ENCODE measurements around the gene SMOC2. TPM values are rescaled to one million over a fixed set of nuclear protein-coding genes. Genes with fewer than 3 reads are reported as not detected.
"Not testable (repeated sequence)": the region's sequence is repeated elsewhere in the genome, so short reads cannot be mapped to it uniquely, and the experiment has no call there.

SMOC2 gene
- total and polyA plus RNA-seq, 2 donors = 5.4 to 6.5 TPM

- no peaks in the 10 kb centered on the region for H3K36me3 ChIP-seq (ENCODE audit: control insufficient read depth in 2 of 2, insufficient read depth in 2 of 2, low read length in 1 of 2)
- H3K27ac ChIP-seq (ENCODE audit: low read depth in 1 of 2, low read length in 1 of 2) = no peak overlapping the region
- H3K27me3 ChIP-seq (ENCODE audit: control insufficient read depth in 2 of 2, insufficient read depth in 1 of 2, low read length in 1 of 2) = no peaks in the 10 kb centered on the region
- no peaks in the 10 kb centered on the region for H3K4me1 ChIP-seq (ENCODE audit: control insufficient read depth in 2 of 2, insufficient read depth in 2 of 2, low read length in 2 of 2)
- H3K4me3 ChIP-seq (ENCODE audit: low read length in 2 of 2) = no peak overlapping the region
- DNase-seq (ENCODE audit: low read depth in 6 of 9, low spot score in 9 of 9) = no peak
- WGBS = 90% methylated on average over 8 of the region's 8 CpGs
- no peaks in the 10 kb centered on the region for H3K9me3 ChIP-seq (ENCODE audit: control insufficient read depth in 2 of 2, insufficient read depth in 1 of 2, low read length in 1 of 2)
Measured at GRCh38 chr6:168684906-168685305, 243.9 kb downstream of the SMOC2 start.

GRCh38 chr6:168686029-168686738 lies 245.2 kb downstream of the SMOC2 start:
- no peak overlapping the region for H3K27ac ChIP-seq (ENCODE audit: low read depth in 1 of 2, low read length in 1 of 2)
- no peaks in the 10 kb centered on the region for H3K9me3 ChIP-seq (ENCODE audit: control insufficient read depth in 2 of 2, insufficient read depth in 1 of 2, low read length in 1 of 2)
- no peaks in the 10 kb centered on the region for H3K36me3 ChIP-seq (ENCODE audit: control insufficient read depth in 2 of 2, insufficient read depth in 2 of 2, low read length in 1 of 2)
- WGBS = 84% methylated on average over 25 of the region's 25 CpGs
- no peak overlapping the region for H3K4me3 ChIP-seq (ENCODE audit: low read length in 2 of 2)
- H3K4me1 ChIP-seq (ENCODE audit: control insufficient read depth in 2 of 2, insufficient read depth in 2 of 2, low read length in 2 of 2) = no peaks in the 10 kb centered on the region
- no peaks in the 10 kb centered on the region for H3K27me3 ChIP-seq (ENCODE audit: control insufficient read depth in 2 of 2, insufficient read depth in 1 of 2, low read length in 1 of 2)
- DNase-seq (ENCODE audit: low read depth in 6 of 9, low spot score in 9 of 9) = no peak

- WGBS = 64% methylated on average over 14 of the region's 14 CpGs
- Histone ChIP-seq H3K27ac (ENCODE audit: low read depth in 1 of 2, low read length in 1 of 2) (no peak overlapping the region), H3K27me3 (ENCODE audit: control insufficient read depth in 2 of 2, insufficient read depth in 1 of 2, low read length in 1 of 2) (no peaks in the 10 kb centered on the region), H3K4me1 (ENCODE audit: control insufficient read depth in 2 of 2, insufficient read depth in 2 of 2, low read length in 2 of 2) (no peaks in the 10 kb centered on the region), H3K4me3 (ENCODE audit: low read length in 2 of 2) (no peak overlapping the region), H3K9me3 (ENCODE audit: control insufficient read depth in 2 of 2, insufficient read depth in 1 of 2, low read length in 1 of 2) (no peaks in the 10 kb centered on the region), H3K36me3 (ENCODE audit: control insufficient read depth in 2 of 2, insufficient read depth in 2 of 2, low read length in 1 of 2) (no peaks in the 10 kb centered on the region)
- no peak for DNase-seq (ENCODE audit: low read depth in 6 of 9, low spot score in 9 of 9)
Measured at GRCh38 chr6:168686831-168687730, 246.1 kb downstream of the SMOC2 start.

GRCh38 chr6:168690271-168690670 lies 249.3 kb downstream of the SMOC2 start:
- Histone ChIP-seq H3K4me1 (ENCODE audit: control insufficient read depth in 2 of 2, insufficient read depth in 2 of 2, low read length in 2 of 2) (no peaks in the 10 kb centered on the region), H3K27me3 (ENCODE audit: control insufficient read depth in 2 of 2, insufficient read depth in 1 of 2, low read length in 1 of 2) (no peaks in the 10 kb centered on the region), H3K36me3 (ENCODE audit: control insufficient read depth in 2 of 2, insufficient read depth in 2 of 2, low read length in 1 of 2) (no peaks in the 10 kb centered on the region), H3K27ac (ENCODE audit: low read depth in 1 of 2, low read length in 1 of 2) (no peak overlapping the region), H3K9me3 (ENCODE audit: control insufficient read depth in 2 of 2, insufficient read depth in 1 of 2, low read length in 1 of 2) (no peaks in the 10 kb centered on the region), H3K4me3 (ENCODE audit: low read length in 2 of 2) (no peak overlapping the region)
- no peak for DNase-seq (ENCODE audit: low read depth in 6 of 9, low spot score in 9 of 9)
- WGBS = 95% methylated on average over 7 of the region's 7 CpGs

- Histone ChIP-seq H3K4me1 (ENCODE audit: control insufficient read depth in 2 of 2, insufficient read depth in 2 of 2, low read length in 2 of 2) (no peaks in the 10 kb centered on the region), H3K36me3 (ENCODE audit: control insufficient read depth in 2 of 2, insufficient read depth in 2 of 2, low read length in 1 of 2) (no peaks in the 10 kb centered on the region), H3K27me3 (ENCODE audit: control insufficient read depth in 2 of 2, insufficient read depth in 1 of 2, low read length in 1 of 2) (no peaks in the 10 kb centered on the region), H3K27ac (ENCODE audit: low read depth in 1 of 2, low read length in 1 of 2) (no peak overlapping the region), H3K9me3 (ENCODE audit: control insufficient read depth in 2 of 2, insufficient read depth in 1 of 2, low read length in 1 of 2) (no peaks in the 10 kb centered on the region), H3K4me3 (ENCODE audit: low read length in 2 of 2) (no peak overlapping the region)
- no peak for DNase-seq (ENCODE audit: low read depth in 6 of 9, low spot score in 9 of 9)
- 82% methylated on average over 7 of the region's 7 CpGs for WGBS
Measured at GRCh38 chr6:168691774-168692173, 250.8 kb downstream of the SMOC2 start.

- H3K4me1 ChIP-seq (ENCODE audit: control insufficient read depth in 2 of 2, insufficient read depth in 2 of 2, low read length in 2 of 2) = no peaks in the 10 kb centered on the region
- 93% methylated on average over 34 of the region's 34 CpGs for WGBS
- no peak for DNase-seq (ENCODE audit: low read depth in 6 of 9, low spot score in 9 of 9)
- no peak overlapping the region for H3K4me3 ChIP-seq (ENCODE audit: low read length in 2 of 2)
- no peak overlapping the region for H3K27ac ChIP-seq (ENCODE audit: low read depth in 1 of 2, low read length in 1 of 2)
- H3K36me3 ChIP-seq (ENCODE audit: control insufficient read depth in 2 of 2, insufficient read depth in 2 of 2, low read length in 1 of 2) = no peaks in the 10 kb centered on the region
- H3K27me3 ChIP-seq (ENCODE audit: control insufficient read depth in 2 of 2, insufficient read depth in 1 of 2, low read length in 1 of 2) = no peaks in the 10 kb centered on the region
- peaks cover 0 to under 1% of the 10 kb centered on the region in 2 donors for H3K9me3 ChIP-seq (ENCODE audit: control insufficient read depth in 2 of 2, insufficient read depth in 1 of 2, low read length in 1 of 2)
Measured at GRCh38 chr6:168692193-168692914, 251.4 kb downstream of the SMOC2 start.

- not testable (repeated sequence) for H3K9me3 ChIP-seq (ENCODE audit: control insufficient read depth in 2 of 2, insufficient read depth in 1 of 2, low read length in 1 of 2); H3K4me3 ChIP-seq (ENCODE audit: low read length in 2 of 2); H3K4me1 ChIP-seq (ENCODE audit: control insufficient read depth in 2 of 2, insufficient read depth in 2 of 2, low read length in 2 of 2); DNase-seq (ENCODE audit: low read depth in 6 of 9, low spot score in 9 of 9); H3K27me3 ChIP-seq (ENCODE audit: control insufficient read depth in 2 of 2, insufficient read depth in 1 of 2, low read length in 1 of 2); H3K36me3 ChIP-seq (ENCODE audit: control insufficient read depth in 2 of 2, insufficient read depth in 2 of 2, low read length in 1 of 2); H3K27ac ChIP-seq (ENCODE audit: low read depth in 1 of 2, low read length in 1 of 2)
- 98% methylated on average over 4 of the region's 12 CpGs for WGBS
Measured at GRCh38 chr6:168692915-168693257, 251.9 kb downstream of the SMOC2 start.

- not testable (repeated sequence) for DNase-seq (ENCODE audit: low read depth in 6 of 9, low spot score in 9 of 9); H3K4me3 ChIP-seq (ENCODE audit: low read length in 2 of 2); H3K4me1 ChIP-seq (ENCODE audit: control insufficient read depth in 2 of 2, insufficient read depth in 2 of 2, low read length in 2 of 2); H3K9me3 ChIP-seq (ENCODE audit: control insufficient read depth in 2 of 2, insufficient read depth in 1 of 2, low read length in 1 of 2); H3K27me3 ChIP-seq (ENCODE audit: control insufficient read depth in 2 of 2, insufficient read depth in 1 of 2, low read length in 1 of 2); H3K36me3 ChIP-seq (ENCODE audit: control insufficient read depth in 2 of 2, insufficient read depth in 2 of 2, low read length in 1 of 2); H3K27ac ChIP-seq (ENCODE audit: low read depth in 1 of 2, low read length in 1 of 2)
- 75% methylated on average over 5 of the region's 15 CpGs for WGBS
Measured at GRCh38 chr6:168694797-168695196, 253.8 kb downstream of the SMOC2 start.

GRCh38 chr6:168695701-168696100 lies 254.7 kb downstream of the SMOC2 start:
- Histone ChIP-seq H3K9me3 (ENCODE audit: control insufficient read depth in 2 of 2, insufficient read depth in 1 of 2, low read length in 1 of 2) (peaks cover 0 to 9% of the 10 kb centered on the region in 2 donors), H3K4me3 (ENCODE audit: low read length in 2 of 2) (no peak overlapping the region), H3K27me3 (ENCODE audit: control insufficient read depth in 2 of 2, insufficient read depth in 1 of 2, low read length in 1 of 2) (no peaks in the 10 kb centered on the region), H3K27ac (ENCODE audit: low read depth in 1 of 2, low read length in 1 of 2) (no peak overlapping the region), H3K4me1 (ENCODE audit: control insufficient read depth in 2 of 2, insufficient read depth in 2 of 2, low read length in 2 of 2) (no peaks in the 10 kb centered on the region), H3K36me3 (ENCODE audit: control insufficient read depth in 2 of 2, insufficient read depth in 2 of 2, low read length in 1 of 2) (no peaks in the 10 kb centered on the region)
- DNase-seq (ENCODE audit: low read depth in 6 of 9, low spot score in 9 of 9) = no peak
- 70% methylated on average over 4 of the region's 4 CpGs for WGBS

Measured in thymus (tissue), 11 donors.